NCI-H2029 (cell line): Measurements from ENCODE around the gene NISCH.
A peak's percentile ranks its signal among the peaks of the same experiment; 100 is the strongest.

ENCODE experiments used
- DNase-seq: peaks from one replicate; lab custom pipeline; 2025; lab: John Stamatoyannopoulos, UW

Gene NISCH

DNA sequence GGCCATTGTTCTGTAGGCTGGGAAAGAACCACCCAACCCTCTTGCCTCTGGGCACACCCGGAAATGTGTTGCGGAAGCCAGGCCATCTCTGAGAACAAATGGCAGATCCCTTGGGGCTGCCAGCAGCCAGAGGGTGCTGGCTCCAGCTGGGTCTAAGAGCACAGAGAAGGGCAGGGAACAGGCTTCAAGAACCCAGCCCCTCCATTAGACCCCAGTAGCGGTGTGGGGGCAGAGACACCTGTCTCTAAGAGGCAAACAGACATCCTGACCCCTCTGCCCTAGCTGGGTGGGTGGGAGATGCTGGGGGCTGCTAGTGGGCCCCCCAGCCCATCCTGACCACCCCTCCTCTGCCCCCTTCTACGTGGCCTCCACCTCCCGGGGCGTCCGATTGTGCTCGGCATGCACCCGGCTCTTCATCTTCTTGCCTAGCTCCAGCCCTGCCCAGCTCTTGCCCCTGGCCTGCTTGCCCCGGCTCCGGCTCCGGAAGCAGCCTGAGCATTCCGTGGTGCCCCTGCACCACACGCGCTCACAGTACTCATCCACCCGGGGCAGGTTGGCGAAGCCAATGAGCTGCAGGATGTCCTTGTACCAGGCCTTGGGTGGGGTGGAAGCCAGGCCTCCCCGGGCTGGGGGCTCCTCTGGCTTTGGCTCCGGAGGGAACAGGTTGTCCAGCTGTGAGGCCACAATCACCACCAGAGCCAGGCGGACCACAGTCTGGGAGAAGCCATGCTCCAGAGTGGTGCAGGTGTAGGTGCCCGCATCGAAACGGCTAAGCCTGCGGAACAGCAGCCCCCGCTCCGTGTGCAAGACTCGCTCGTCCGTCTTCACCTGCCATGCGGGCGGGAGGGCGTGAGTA is 19.9 kb upstream of the NISCH start:
- DNase-seq = no peak

DNA sequence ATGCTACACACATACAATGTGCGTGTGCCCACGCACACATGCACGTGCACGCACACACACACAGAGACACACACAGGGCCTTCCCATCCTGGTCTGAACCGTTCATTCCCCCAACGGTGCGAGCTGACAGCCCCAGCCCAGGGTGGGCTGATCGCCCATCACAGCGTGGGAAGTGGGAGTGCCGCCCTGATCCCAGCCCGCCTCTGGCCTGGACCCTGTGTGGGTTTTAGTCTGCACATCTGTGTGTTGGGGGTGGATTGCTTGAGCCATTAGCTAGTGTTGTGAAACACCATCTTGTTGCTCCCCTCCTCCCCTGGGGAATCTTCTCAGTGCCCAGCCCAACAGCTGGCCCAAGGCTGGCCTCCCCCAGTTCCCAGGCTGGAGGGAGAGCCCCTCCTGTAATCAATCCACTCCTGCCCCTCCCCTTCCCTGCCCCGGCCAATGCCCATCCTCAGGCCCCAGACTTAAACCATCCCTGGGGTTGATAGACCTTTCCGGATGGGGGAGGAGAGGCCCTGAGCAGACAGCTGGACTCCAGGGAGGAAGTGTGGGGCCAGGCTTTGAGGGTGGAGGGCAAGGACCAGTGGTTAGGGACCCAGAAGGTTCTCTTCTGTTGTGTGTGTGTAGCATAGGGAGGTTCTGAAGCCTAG is 18.8 kb upstream of the NISCH start:
- no peak for DNase-seq

- peak; percentile 23 for DNase-seq
Measured at GRCh38 chr3:52437326-52438103, 17.9 kb upstream of the NISCH start.

GRCh38 chr3:52438104-52438376 is 17.4 kb upstream of the NISCH start:
- DNase-seq = no peak

GRCh38 chr3:52438579-52439425 is 16.6 kb upstream of the NISCH start:
- no peak for DNase-seq

- no peak for DNase-seq
Measured at GRCh38 chr3:52439426-52440248, 15.8 kb upstream of the NISCH start.

DNA sequence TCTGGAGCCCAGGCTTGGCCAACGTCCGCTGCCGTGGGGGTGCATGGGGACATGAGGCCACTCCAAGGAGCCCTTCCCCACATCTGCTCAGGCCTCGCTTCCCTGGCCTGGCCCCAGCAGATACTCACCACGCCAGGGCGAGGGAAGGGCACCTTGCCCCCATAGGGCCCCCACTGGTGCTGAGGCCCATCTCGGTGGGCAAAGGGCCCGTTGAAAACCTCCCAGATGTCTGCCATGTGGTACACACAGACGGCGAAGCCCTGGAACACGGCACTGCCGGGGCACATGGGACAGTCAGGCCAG is 15.2 kb upstream of the NISCH start:
- no peak for DNase-seq

GRCh38 chr3:52440671-52441070 is 14.7 kb upstream of the NISCH start:
- no peak for DNase-seq

GRCh38 chr3:52441091-52441771 is 14.2 kb upstream of the NISCH start:
- DNase-seq = no peak

- no peak for DNase-seq
Measured at GRCh38 chr3:52441772-52442332, 13.6 kb upstream of the NISCH start.

DNA sequence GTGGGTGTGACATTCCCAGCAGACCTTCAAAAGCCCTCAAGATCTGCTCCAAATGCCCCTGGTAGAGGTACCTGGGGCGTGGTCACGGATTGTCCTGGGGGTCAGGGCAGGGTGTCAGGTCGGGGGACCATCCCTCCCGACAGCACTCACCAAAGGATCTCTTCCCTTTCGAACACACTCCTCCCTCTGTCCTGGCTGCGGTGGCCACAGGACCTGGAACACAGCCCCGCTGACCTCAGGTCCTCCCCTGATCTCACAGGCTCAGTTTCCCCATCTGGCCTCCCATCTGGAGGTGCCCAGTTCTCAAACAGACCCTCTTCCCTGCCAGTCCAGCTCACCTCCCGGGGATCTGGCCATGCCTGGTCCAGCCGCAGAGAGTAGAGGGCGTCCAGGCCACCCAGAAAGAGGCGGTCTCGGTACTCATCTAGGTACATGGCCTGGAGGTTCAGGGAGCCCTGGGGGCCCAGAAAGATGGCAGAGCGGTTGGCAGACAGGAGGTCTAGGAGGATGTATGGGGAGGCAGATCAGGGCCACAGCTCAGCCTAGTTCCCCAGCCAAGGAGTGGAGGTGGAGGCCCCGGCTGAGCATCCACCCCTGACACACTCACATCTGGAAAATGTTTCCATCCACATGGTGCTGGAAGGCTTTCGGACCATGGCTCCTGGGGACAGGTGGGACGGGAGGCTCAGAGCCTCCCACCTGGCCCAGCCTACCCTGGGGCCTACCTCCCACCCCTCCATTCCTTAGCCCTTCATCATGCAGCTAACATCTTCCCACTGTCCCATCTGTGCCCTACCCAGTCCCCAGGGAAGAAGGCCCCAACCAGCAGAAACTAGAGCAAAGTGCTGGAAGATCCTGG is 12.8 kb upstream of the NISCH start:
- DNase-seq = no peak

GRCh38 chr3:52443268-52443610 is 12.2 kb upstream of the NISCH start:
- DNase-seq = no peak

- DNase-seq = no peak
Measured at GRCh38 chr3:52443791-52444687, 11.4 kb upstream of the NISCH start.

DNA sequence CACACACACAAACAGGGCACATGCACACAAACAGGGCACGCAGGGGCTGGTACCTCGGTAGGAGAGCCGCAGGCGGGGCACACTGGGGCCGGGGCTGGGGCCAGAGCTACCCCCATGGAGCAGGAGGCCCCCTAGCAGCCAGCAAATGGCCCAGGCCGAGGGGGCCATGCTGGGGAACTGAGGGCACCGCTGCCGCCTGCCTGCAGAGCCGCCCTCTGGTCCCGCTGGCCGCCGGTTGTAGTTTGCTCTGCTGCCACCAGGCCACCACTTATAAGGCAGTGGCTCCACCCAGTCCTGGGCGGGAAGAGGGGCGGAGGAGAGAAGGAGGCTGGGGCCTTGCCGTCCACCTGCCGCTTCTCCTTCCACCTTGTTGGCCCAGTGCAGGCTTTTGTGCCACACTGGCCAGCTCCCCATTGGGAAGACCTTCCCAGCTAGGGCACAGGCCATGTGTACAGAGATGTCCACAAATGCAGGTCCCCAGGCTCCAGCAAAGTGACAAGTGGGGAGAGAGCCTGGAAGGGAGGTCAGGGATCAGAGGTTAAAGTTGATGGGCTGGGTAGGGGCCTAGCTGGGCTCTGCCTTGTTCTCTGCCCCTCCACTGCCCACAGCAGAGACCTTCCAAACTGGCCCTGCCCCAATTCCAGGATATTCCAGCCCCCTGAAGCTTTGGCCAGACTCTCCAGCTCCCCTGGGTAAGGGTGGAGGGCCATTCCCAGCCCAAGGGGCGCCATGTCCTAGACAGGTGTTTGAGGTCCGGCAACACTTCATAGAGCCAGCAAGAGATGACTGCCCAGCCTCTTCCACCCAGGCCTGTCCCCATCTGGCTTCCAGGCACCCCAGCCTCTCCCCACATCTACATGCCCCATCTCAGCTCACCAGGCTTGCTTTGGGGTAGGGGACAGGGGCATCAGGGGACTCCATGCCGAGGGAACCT is 10.3 kb upstream of the NISCH start, which contains the start of gene SEMA3G:
Gene SEMA3G, minus strand, starts transcription at position 244 of the 934 bp plus-strand sequence. Its CDS starts 76 bp downstream, at position 168.
- peak; percentile 45 for DNase-seq

GRCh38 chr3:52446042-52446441 is 9.4 kb upstream of the NISCH start:
- DNase-seq = no peak

DNA sequence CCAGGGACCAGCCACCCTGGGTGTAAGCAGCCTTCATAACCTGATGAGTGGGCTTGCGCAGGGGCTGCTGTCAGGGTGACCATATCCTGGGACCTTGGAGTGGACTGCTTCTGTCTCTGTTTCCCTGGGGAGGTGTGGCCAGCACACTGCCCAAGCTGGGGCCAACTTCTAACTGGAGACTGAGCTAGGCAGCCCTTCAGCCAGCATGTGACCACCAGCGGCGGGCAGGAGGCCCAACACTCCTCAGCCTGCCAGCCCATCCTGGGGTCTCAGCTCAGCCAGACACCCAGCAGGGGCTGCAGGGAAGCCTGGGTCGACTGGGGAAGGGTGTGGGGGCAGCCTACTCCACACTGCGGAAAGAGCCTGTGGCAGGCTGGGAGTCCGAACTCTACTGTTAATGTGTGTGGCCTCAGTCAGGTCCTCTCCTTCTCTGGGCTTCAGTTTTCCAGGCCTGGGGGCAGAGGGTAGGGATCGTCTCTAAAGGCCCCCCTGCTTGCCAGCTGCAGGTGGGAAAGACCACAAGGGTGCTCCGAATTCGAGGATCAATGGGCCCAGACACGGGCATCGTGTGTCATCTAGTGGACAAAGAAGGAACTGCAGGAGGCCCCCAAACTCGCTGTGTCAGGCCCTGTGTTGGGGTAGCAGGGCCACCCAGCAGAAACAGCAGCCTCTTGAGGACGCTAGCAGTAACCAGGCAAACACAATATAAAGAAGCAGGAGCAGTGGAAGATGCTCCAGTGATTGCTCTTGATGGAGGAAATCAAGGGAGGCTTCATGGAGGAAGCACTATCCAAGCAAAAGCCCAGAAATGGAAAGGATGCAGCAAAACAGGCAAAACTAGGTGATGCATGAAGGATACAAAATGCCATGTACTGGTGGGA is 8.5 kb upstream of the NISCH start:
- no peak for DNase-seq
